Mucosa of rectum (tissue), 2 donors: Measurements from ENCODE around the gene LRRK1.

ENCODE experiments used
- H3K27ac ChIP-seq, 2 donors: one replicate each; pipeline ENCODE4 v1.7.0; 2013; ENCODE audit warnings: inconsistent platforms in 2 of 2, low read depth in 2 of 2, low read length in 2 of 2
- H3K27me3 ChIP-seq, 2 donors: one replicate each; pipeline ENCODE4 v1.7.0; 2013; ENCODE audit warnings: low read length in 2 of 2; ENCODE audit not compliant: control insufficient read depth in 2 of 2, insufficient read depth in 2 of 2
- H3K36me3 ChIP-seq, 2 donors: one replicate each; pipeline ENCODE4 v1.7.0; 2013; ENCODE audit warnings: low read length in 2 of 2; ENCODE audit not compliant: control insufficient read depth in 2 of 2, insufficient read depth in 2 of 2
- H3K4me1 ChIP-seq, 2 donors: one replicate each; pipeline ENCODE4 v1.7.0; 2013; ENCODE audit warnings: low read length in 2 of 2, mild to moderate bottlenecking in 1 of 2; ENCODE audit not compliant: control insufficient read depth in 2 of 2, insufficient read depth in 2 of 2
- H3K4me3 ChIP-seq, 2 donors: one replicate each; pipeline ENCODE4 v1.7.0; 2013; ENCODE audit warnings: low read length in 2 of 2
- H3K9ac ChIP-seq, 2 donors: one replicate each; pipeline ENCODE4 v1.7.0; 2013; ENCODE audit warnings: low read length in 2 of 2, low read depth in 1 of 2, mild to moderate bottlenecking in 1 of 2
- H3K9me3 ChIP-seq, 2 donors: one replicate each; pipeline ENCODE4 v1.7.0; 2013; ENCODE audit warnings: low read length in 2 of 2; ENCODE audit not compliant: control insufficient read depth in 2 of 2
- donor health status: healthy.
- donor health status: Normal muscosa, but diverticular disease.

The LRRK1 gene

GRCh38 chr15:100986158-100986896, 67.2 kb downstream of the LRRK1 start:
- Histone ChIP-seq H3K27ac (peak overlapping the region; percentile 56 to 73), H3K36me3 (peaks cover 19 to 24% of the 10 kb centered on the region in 2 donors), H3K9me3 (no peaks in the 10 kb centered on the region), H3K4me3 (peak overlapping the region; percentile 22 to 41), H3K27me3 (no peaks in the 10 kb centered on the region), H3K9ac (no peak overlapping the region), H3K4me1 (peaks cover 17% of the 10 kb centered on the region in 2 donors)

- Histone ChIP-seq H3K27me3 (no peaks in the 10 kb centered on the region), H3K27ac (peak overlapping the region; percentile 56 to 65), H3K4me3 (peak overlapping the region in 1 of 2 donors; percentile 22), H3K9ac (no peak overlapping the region), H3K36me3 (peaks cover 19 to 24% of the 10 kb centered on the region in 2 donors), H3K4me1 (peaks cover 17% of the 10 kb centered on the region in 2 donors), H3K9me3 (no peaks in the 10 kb centered on the region)
Observed at GRCh38 chr15:100987143-100987542, 68.0 kb downstream of the LRRK1 start.

- Histone ChIP-seq H3K27me3 (no peaks in the 10 kb centered on the region), H3K4me1 (peaks cover 17% of the 10 kb centered on the region in 2 donors), H3K27ac (no peak overlapping the region), H3K4me3 (no peak overlapping the region), H3K9me3 (no peaks in the 10 kb centered on the region), H3K9ac (no peak overlapping the region), H3K36me3 (peaks cover 19 to 23% of the 10 kb centered on the region in 2 donors)
Observed at GRCh38 chr15:100988297-100988696, 69.1 kb downstream of the LRRK1 start.

GRCh38 chr15:100988857-100989256, 69.7 kb downstream of the LRRK1 start:
- H3K9me3 ChIP-seq: no peaks in the 10 kb centered on the region
- H3K27me3 ChIP-seq: no peaks in the 10 kb centered on the region
- peaks cover 15 to 19% of the 10 kb centered on the region in 2 donors for H3K36me3 ChIP-seq
- no peak overlapping the region for H3K27ac ChIP-seq
- H3K9ac ChIP-seq: no peak overlapping the region
- peaks cover 17% of the 10 kb centered on the region in 2 donors for H3K4me1 ChIP-seq
- no peak overlapping the region for H3K4me3 ChIP-seq

- Histone ChIP-seq H3K27ac (no peak overlapping the region), H3K9me3 (no peaks in the 10 kb centered on the region), H3K27me3 (no peaks in the 10 kb centered on the region), H3K9ac (no peak overlapping the region), H3K4me3 (no peak overlapping the region), H3K4me1 (peaks cover 0 to 11% of the 10 kb centered on the region in 2 donors), H3K36me3 (peaks cover 0 to 21% of the 10 kb centered on the region in 2 donors)
Observed at GRCh38 chr15:100994597-100995446, 75.7 kb downstream of the LRRK1 start.

- Histone ChIP-seq H3K9ac (no peak overlapping the region), H3K27ac (peak overlapping the region in 1 of 2 donors; percentile 27)
Observed at GRCh38 chr15:100995471-100996430, 76.6 kb downstream of the LRRK1 start.

GRCh38 chr15:100997442-100997841, 78.3 kb downstream of the LRRK1 start:
- Histone ChIP-seq H3K27me3 (no peaks in the 10 kb centered on the region), H3K9me3 (no peaks in the 10 kb centered on the region), H3K36me3 (peaks cover 10 to 31% of the 10 kb centered on the region in 2 donors), H3K4me3 (no peak overlapping the region), H3K4me1 (peaks cover 2 to 19% of the 10 kb centered on the region in 2 donors), H3K9ac (no peak overlapping the region), H3K27ac (no peak overlapping the region)

More at GRCh38 chr15:100995471-100996430, 76.6 kb downstream of the LRRK1 start:
- Histone ChIP-seq H3K9me3 (no peaks in the 10 kb centered on the region), H3K36me3 (peaks cover 4 to 22% of the 10 kb centered on the region in 2 donors), H3K4me1 (peaks cover 0 to 11% of the 10 kb centered on the region in 2 donors), H3K4me3 (no peak overlapping the region), H3K27me3 (no peaks in the 10 kb centered on the region)

GRCh38 chr15:100998630-100999029, 79.5 kb downstream of the LRRK1 start:
- no peak overlapping the region for H3K9ac ChIP-seq
- H3K9me3 ChIP-seq: no peaks in the 10 kb centered on the region
- peaks cover 10 to 31% of the 10 kb centered on the region in 2 donors for H3K36me3 ChIP-seq

GRCh38 chr15:100999369-100999768, 80.2 kb downstream of the LRRK1 start:
- no peak overlapping the region for H3K27ac ChIP-seq
- no peak overlapping the region for H3K4me3 ChIP-seq
- no peaks in the 10 kb centered on the region for H3K9me3 ChIP-seq

More at GRCh38 chr15:100998630-100999029, 79.5 kb downstream of the LRRK1 start:
- Histone ChIP-seq H3K27me3 (no peaks in the 10 kb centered on the region), H3K4me1 (peaks cover 2 to 19% of the 10 kb centered on the region in 2 donors), H3K4me3 (no peak overlapping the region), H3K27ac (no peak overlapping the region)

More at GRCh38 chr15:100999369-100999768, 80.2 kb downstream of the LRRK1 start:
- Histone ChIP-seq H3K36me3 (peaks cover 10 to 29% of the 10 kb centered on the region in 2 donors), H3K9ac (no peak overlapping the region), H3K27me3 (no peaks in the 10 kb centered on the region), H3K4me1 (peaks cover 2 to 19% of the 10 kb centered on the region in 2 donors)
